OCI-LY3 (cell line): ENCODE measurements around the gene HDGFL2.

Experiments
- EZH2phosphoT487 ChIP-seq: fragments of 200-600 bp; shearing (Covaris generic); IDR thresholded peaks from 2 replicates; pipeline ENCODE4 v1.6.1; 2018; ENCODE audit warnings: antibody characterized with exemption, mixed run types, low read depth
- TF ChIP-seq, protein P1 (sequence below): fragments of 200-600, 300-600 bp; sonication (generic); IDR thresholded peaks from 2 replicates; pipeline ENCODE4 v1.5.1; 2014; ENCODE audit warnings: antibody characterized with exemption, low read length, low read depth

DNA sequence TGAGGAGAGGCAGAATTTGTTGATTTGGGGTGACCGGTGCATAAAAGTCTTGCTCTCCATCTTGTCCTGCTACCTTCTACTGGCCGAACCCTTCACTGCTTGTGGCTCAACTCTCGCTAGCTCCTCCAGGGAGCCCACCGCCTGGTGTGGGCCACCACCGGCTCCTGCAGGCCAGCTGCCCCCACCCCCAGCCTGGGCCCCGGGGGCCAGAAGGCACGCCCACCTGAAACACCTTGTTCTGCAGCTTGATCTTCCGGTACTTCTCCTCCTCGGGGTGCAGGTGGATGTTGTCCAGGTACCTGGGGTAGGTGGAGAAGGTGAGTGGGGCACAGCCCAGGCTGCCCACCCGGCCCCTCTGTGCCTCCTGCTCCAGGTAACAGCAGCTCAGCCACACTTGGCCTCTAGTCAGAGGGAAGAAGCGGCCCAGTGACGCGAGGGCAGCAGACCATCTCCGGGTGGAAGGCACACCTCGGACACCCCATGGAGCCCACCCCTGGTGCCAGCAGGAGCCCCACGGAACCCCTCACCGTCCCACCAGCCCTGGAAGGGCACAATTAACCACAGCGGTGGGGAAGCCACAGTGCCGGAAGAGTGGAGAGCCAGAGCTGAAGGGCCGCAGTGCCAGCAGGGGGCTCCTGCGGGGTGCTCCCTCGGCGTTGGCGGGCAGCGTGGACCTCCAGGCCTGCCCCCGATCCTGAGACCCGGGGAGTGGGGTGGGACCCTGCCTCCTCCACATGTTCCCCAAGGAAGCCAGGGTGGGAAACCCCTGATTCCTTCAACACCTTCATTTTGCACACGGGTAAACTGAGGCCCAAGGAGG lies 24.6 kb upstream of the HDGFL2 start:
- TF ChIP-seq, protein P1, sequence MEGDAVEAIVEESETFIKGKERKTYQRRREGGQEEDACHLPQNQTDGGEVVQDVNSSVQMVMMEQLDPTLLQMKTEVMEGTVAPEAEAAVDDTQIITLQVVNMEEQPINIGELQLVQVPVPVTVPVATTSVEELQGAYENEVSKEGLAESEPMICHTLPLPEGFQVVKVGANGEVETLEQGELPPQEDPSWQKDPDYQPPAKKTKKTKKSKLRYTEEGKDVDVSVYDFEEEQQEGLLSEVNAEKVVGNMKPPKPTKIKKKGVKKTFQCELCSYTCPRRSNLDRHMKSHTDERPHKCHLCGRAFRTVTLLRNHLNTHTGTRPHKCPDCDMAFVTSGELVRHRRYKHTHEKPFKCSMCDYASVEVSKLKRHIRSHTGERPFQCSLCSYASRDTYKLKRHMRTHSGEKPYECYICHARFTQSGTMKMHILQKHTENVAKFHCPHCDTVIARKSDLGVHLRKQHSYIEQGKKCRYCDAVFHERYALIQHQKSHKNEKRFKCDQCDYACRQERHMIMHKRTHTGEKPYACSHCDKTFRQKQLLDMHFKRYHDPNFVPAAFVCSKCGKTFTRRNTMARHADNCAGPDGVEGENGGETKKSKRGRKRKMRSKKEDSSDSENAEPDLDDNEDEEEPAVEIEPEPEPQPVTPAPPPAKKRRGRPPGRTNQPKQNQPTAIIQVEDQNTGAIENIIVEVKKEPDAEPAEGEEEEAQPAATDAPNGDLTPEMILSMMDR: no peak
- TF ChIP-seq EZH2phosphoT487: no peak
